SK-N-SH (cell line): Measurements from ENCODE around the gene GNG12. TPM values are rescaled to one million over a fixed set of nuclear protein-coding genes. Genes with fewer than 3 reads are reported as not detected.

Experiments used
- CTCF ChIA-PET: fragments of 300-600, 350-600 bp; formaldehyde crosslinking; extraction: SDS; loops from one replicate; lab custom pipeline; 2021; lab: Yijun Ruan, JAX
- POLR2A ChIA-PET: fragments of 350-600 bp; sonication (Branson Sonifier 250); formaldehyde crosslinking; extraction: SDS; loops from one replicate; lab custom pipeline; 2020; ENCODE audit warnings: antibody characterized with exemption, inconsistent platforms; lab: Yijun Ruan, JAX
- DNase-seq: peaks from one replicate; pipeline ENCODE4 v3.0.0; 2012
- H2AFZ ChIP-seq: fragments of 200-600 bp; sonication (generic); 2 replicates; pipeline ENCODE4 v1.8.1; 2016; ENCODE audit warnings: antibody characterized with exemption, mild to moderate bottlenecking, low read depth
- H3F3A ChIP-seq: fragments of 200-600 bp; sonication (generic); replicated peaks from 2 replicates; pipeline ENCODE3; 2016; ENCODE audit warnings: antibody characterized with exemption, mild to moderate bottlenecking; ENCODE audit not compliant: insufficient read depth
- H3K27ac ChIP-seq, 2 experiments: fragments of 200-500 bp in 1 of 2; fragments of 200-600 bp in 1 of 2; sonication (Bioruptor generic) in 1 of 2; sonication (generic), shearing (Covaris generic) in 1 of 2; 2 replicates each; pipeline versions ENCODE4 v1.5.1 to v1.6.1; 2014 to 2016; ENCODE audit warnings: low read depth in 2 of 2, inconsistent platforms in 1 of 2, low read length in 1 of 2, mild to moderate bottlenecking in 1 of 2, mixed read lengths in 1 of 2
- H3K27me3 ChIP-seq: fragments of 200-600 bp; sonication (generic), shearing (Covaris generic); 2 replicates; pipeline ENCODE4 v1.6.1; 2016; ENCODE audit warnings: mixed run types; ENCODE audit not compliant: insufficient read depth
- H3K36me3 ChIP-seq, 2 experiments: fragments of 200-500 bp in 1 of 2; fragments of 200-600 bp in 1 of 2; sonication (Bioruptor generic) in 1 of 2; sonication (generic) in 1 of 2; replicated peaks in 1 of 2; 2 replicates each; pipeline versions ENCODE3 to v1.5.1; 2014 to 2016; ENCODE audit warnings: low read length in 1 of 2, mild to moderate bottlenecking in 1 of 2; ENCODE audit not compliant: insufficient read depth in 2 of 2, control insufficient read depth in 1 of 2
- H3K4me1 ChIP-seq, 2 experiments: fragments of 200-500 bp in 1 of 2; fragments of 200-600 bp in 1 of 2; sonication (Bioruptor generic) in 1 of 2; sonication (generic), shearing (Covaris generic) in 1 of 2; 2 replicates each; pipeline versions ENCODE4 v1.5.1 to v1.6.1; 2014 to 2016; ENCODE audit warnings: low read depth in 1 of 2, low read length in 1 of 2, mixed run types in 1 of 2; ENCODE audit not compliant: insufficient read depth in 2 of 2, control insufficient read depth in 1 of 2
- H3K4me2 ChIP-seq: fragments of 200-600 bp; sonication (generic), shearing (Covaris generic); 2 replicates; pipeline ENCODE4 v1.6.1; 2017; ENCODE audit warnings: mixed run types
- H3K4me3 ChIP-seq, 2 experiments: fragments of 200-500 bp in 1 of 2; fragments of 200-600 bp in 1 of 2; sonication (Bioruptor generic) in 1 of 2; sonication (generic), shearing (Covaris generic) in 1 of 2; 2 replicates each; pipeline versions ENCODE4 v1.5.1 to v1.8.1; 2014 to 2016; ENCODE audit warnings: low read depth in 2 of 2, inconsistent platforms in 1 of 2, low read length in 1 of 2, mild to moderate bottlenecking in 1 of 2, mixed read lengths in 1 of 2, moderate library complexity in 1 of 2
- H3K79me2 ChIP-seq: fragments of 200-600 bp; sonication (generic); 2 replicates; pipeline ENCODE4 v1.8.1; 2017; ENCODE audit warnings: mild to moderate bottlenecking; ENCODE audit not compliant: insufficient read depth
- H3K9ac ChIP-seq: fragments of 200-600 bp; sonication (generic); 2 replicates; pipeline ENCODE4 v1.6.1; 2017; ENCODE audit warnings: mixed run types
- H3K9me2 ChIP-seq: fragments of 200-600 bp; sonication (generic); 2 replicates; pipeline ENCODE4 v1.6.1; 2017; ENCODE audit warnings: mixed run types
- H3K9me3 ChIP-seq: fragments of 200-600 bp; sonication (generic); 2 replicates; pipeline ENCODE4 v1.6.1; 2017; ENCODE audit warnings: mixed run types, mild to moderate bottlenecking, moderate library complexity
- H4K20me1 ChIP-seq: fragments of 200-600 bp; sonication (generic); 2 replicates; pipeline ENCODE4 v1.6.1; 2017; ENCODE audit warnings: mild to moderate bottlenecking, mixed run types; ENCODE audit not compliant: insufficient read depth
- CHD2 ChIP-seq: fragments of 150-350 bp; IDR thresholded peaks from 2 replicates; pipeline ENCODE4 v1.6.1; 2018; ENCODE audit warnings: low read length; ENCODE audit not compliant: partially characterized antibody
- ELF1 ChIP-seq: IDR thresholded peaks from 2 replicates; pipeline ENCODE4 v1.4.0; 2012
- FOSL2 ChIP-seq: IDR thresholded peaks from 2 replicates; pipeline ENCODE4 v1.4.0; 2012; ENCODE audit warnings: low read depth, mild to moderate bottlenecking, moderate library complexity, borderline replicate concordance
- FOXJ3 ChIP-seq: sonication (generic); formaldehyde crosslinking; IDR thresholded peaks from 2 replicates; pipeline ENCODE4 v1.5.1; 2020; ENCODE audit warnings: mild to moderate bottlenecking, missing genetic modification reagents
- GATA2 ChIP-seq: sonication (generic); formaldehyde crosslinking; IDR thresholded peaks from 2 replicates; pipeline ENCODE4 v1.5.0; 2020; ENCODE audit warnings: mild to moderate bottlenecking, missing genetic modification reagents
- IRF3 ChIP-seq: fragments of 150-350 bp; IDR thresholded peaks from 2 replicates; pipeline ENCODE4 v1.6.1; 2016; ENCODE audit warnings: mild to moderate bottlenecking, low read depth, low read length
- JUND ChIP-seq: IDR thresholded peaks from 2 replicates; pipeline ENCODE4 v1.4.0; 2012
- MAX ChIP-seq: IDR thresholded peaks from 2 replicates; pipeline ENCODE4 v1.4.0; 2012; ENCODE audit warnings: low read depth
- MEF2A ChIP-seq: IDR thresholded peaks from 2 replicates; pipeline ENCODE4 v1.4.0; 2012; ENCODE audit warnings: low read depth, borderline replicate concordance
- MXI1 ChIP-seq: IDR thresholded peaks from 2 replicates; pipeline ENCODE4 v1.6.1; 2012; ENCODE audit warnings: mild to moderate bottlenecking, low read depth, low read length, improper control_type of control experiment
- NFIC ChIP-seq: IDR thresholded peaks from 2 replicates; pipeline ENCODE4 v1.4.0; 2012; ENCODE audit warnings: borderline replicate concordance
- PBX3 ChIP-seq: IDR thresholded peaks from 2 replicates; pipeline ENCODE4; 2012
- POLR2AphosphoS5 ChIP-seq: IDR thresholded peaks from 2 replicates; pipeline ENCODE4 v1.6.1; 2012; ENCODE audit warnings: low read depth, low read length
- RAD21 ChIP-seq: IDR thresholded peaks from 2 replicates; pipeline ENCODE4 v1.6.1; 2012; ENCODE audit warnings: mild to moderate bottlenecking, low read length
- RXRA ChIP-seq: IDR thresholded peaks from 2 replicates; pipeline ENCODE4 v1.4.0; 2012; ENCODE audit warnings: low read depth, mild to moderate bottlenecking, borderline replicate concordance
- TAF1 ChIP-seq: IDR thresholded peaks from 2 replicates; pipeline ENCODE4 v1.6.1; 2012; ENCODE audit warnings: low read depth, mild to moderate bottlenecking, low read length, moderate library complexity, borderline replicate concordance
- TCF12 ChIP-seq: IDR thresholded peaks from 2 replicates; pipeline ENCODE4 v1.4.0; 2012
- USF1 ChIP-seq: IDR thresholded peaks from 2 replicates; pipeline ENCODE4 v1.4.0; 2012; ENCODE audit warnings: low read depth, borderline replicate concordance
- WGBS: methylation state at CpG from one replicate; pipeline ENCODE4 v1.1.6; 2017; ENCODE audit warnings: low lambda C conversion rate; 5-methylcytosine and 5-hydroxymethylcytosine counted together
- polyA plus RNA-seq, 3 experiments: library from polyadenylated mRNA; depleted of rRNA; stranded (reverse); fragments of >200 nt; gene quantifications; 2 replicates each; pipeline ENCODE4 v1.2.3, GENCODE V29; 2012
- TF ChIP-seq, protein P1 (sequence below): IDR thresholded peaks from 2 replicates; pipeline ENCODE4 v1.6.1; 2012; ENCODE audit warnings: mild to moderate bottlenecking, low read depth, low read length, moderate library complexity
- TF ChIP-seq, protein P2 (sequence below): fragments of 150-350 bp; IDR thresholded peaks from 2 replicates; pipeline ENCODE4 v1.6.1; 2017; ENCODE audit warnings: antibody characterized with exemption, low read length, low read depth, borderline replicate concordance

GNG12 gene
- polyA plus RNA-seq, 1 of the 3 experiments (the other 2 are of a cell fraction), result 41.2 TPM

GRCh38 chr1:67716800-67717199 is 116.5 kb downstream of the GNG12 start:
- Histone ChIP-seq H4K20me1 (no peaks in the 10 kb centered on the region), H3F3A (peaks cover 16% of the 10 kb centered on the region), H3K79me2 (peaks cover 66% of the 10 kb centered on the region), H3K4me3 (no peak overlapping the region), H3K9me2 (no peaks in the 10 kb centered on the region)
- TF ChIP-seq NFIC (peak; percentile 65), FOXJ3 (no peak), JUND (no peak), POLR2AphosphoS5 (no peak), RXRA (no peak), TCF12 (peak; percentile 23; the same call in 1 of the 2 replicates), USF1 (no peak), TAF1 (no peak), FOSL2 (no peak), IRF3 (no peak), MEF2A (no peak), MXI1 (no peak), MAX (no peak), PBX3 (peak; percentile 63), CHD2 (no peak), RAD21 (no peak), GATA2 (no peak), ELF1 (no peak)
- TF ChIP-seq, protein P1, sequence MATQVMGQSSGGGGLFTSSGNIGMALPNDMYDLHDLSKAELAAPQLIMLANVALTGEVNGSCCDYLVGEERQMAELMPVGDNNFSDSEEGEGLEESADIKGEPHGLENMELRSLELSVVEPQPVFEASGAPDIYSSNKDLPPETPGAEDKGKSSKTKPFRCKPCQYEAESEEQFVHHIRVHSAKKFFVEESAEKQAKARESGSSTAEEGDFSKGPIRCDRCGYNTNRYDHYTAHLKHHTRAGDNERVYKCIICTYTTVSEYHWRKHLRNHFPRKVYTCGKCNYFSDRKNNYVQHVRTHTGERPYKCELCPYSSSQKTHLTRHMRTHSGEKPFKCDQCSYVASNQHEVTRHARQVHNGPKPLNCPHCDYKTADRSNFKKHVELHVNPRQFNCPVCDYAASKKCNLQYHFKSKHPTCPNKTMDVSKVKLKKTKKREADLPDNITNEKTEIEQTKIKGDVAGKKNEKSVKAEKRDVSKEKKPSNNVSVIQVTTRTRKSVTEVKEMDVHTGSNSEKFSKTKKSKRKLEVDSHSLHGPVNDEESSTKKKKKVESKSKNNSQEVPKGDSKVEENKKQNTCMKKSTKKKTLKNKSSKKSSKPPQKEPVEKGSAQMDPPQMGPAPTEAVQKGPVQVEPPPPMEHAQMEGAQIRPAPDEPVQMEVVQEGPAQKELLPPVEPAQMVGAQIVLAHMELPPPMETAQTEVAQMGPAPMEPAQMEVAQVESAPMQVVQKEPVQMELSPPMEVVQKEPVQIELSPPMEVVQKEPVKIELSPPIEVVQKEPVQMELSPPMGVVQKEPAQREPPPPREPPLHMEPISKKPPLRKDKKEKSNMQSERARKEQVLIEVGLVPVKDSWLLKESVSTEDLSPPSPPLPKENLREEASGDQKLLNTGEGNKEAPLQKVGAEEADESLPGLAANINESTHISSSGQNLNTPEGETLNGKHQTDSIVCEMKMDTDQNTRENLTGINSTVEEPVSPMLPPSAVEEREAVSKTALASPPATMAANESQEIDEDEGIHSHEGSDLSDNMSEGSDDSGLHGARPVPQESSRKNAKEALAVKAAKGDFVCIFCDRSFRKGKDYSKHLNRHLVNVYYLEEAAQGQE, result no peak
- TF ChIP-seq, protein P2, sequence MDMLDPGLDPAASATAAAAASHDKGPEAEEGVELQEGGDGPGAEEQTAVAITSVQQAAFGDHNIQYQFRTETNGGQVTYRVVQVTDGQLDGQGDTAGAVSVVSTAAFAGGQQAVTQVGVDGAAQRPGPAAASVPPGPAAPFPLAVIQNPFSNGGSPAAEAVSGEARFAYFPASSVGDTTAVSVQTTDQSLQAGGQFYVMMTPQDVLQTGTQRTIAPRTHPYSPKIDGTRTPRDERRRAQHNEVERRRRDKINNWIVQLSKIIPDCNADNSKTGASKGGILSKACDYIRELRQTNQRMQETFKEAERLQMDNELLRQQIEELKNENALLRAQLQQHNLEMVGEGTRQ, result no peak
- TF ChIP-seq, all 33 proteins: peak for 3
- H3K9me3 ChIP-seq, result no peaks in the 10 kb centered on the region
- no peaks in the 10 kb centered on the region for H3K27me3 ChIP-seq
- no peak overlapping the region for H3K4me2 ChIP-seq
- ChIA-PET POLR2A (no interaction called here), CTCF (no interaction called here)
- H3K36me3 ChIP-seq, result no peaks in the 10 kb centered on the region
- H3K27ac ChIP-seq, result peak overlapping the region; percentile 32 to 53; a peak in 2 of 4 replicates
- no peak for DNase-seq
- H3K9ac ChIP-seq, result no peak overlapping the region
- H3K4me1 ChIP-seq, result peaks cover 44 to 47% of the 10 kb centered on the region in 2 experiments
- H2AFZ ChIP-seq, result no peak overlapping the region
- 60% methylated on average over 4 of the region's 4 CpGs for WGBS
